Keratinocyte (primary cell): ENCODE measurements around the gene NPAS3.

Experiments
- CTCF ChIP-seq, 3 experiments: IDR thresholded peaks in 1 of 3; conservative IDR thresholded peaks in 1 of 3; optimal IDR thresholded peaks in 1 of 3; 2 replicates in 2 of 3; 3 replicates in 1 of 3; pipeline versions ENCODE3 to v1.5.1; 2011; ENCODE audit warnings: low read length in 3 of 3, mild to moderate bottlenecking in 3 of 3, moderate library complexity in 2 of 3, control low read depth in 1 of 3, inconsistent platforms in 1 of 3; ENCODE audit not compliant: insufficient read depth in 2 of 3; ENCODE audit errors: extremely low read depth in 1 of 3
- EZH2 ChIP-seq: IDR thresholded peaks from one replicate; pipeline ENCODE4 v1.6.1; 2012; ENCODE audit warnings: inconsistent platforms, mild to moderate bottlenecking, low read length, moderate library complexity

GRCh38 chr14:32967421-32967820 is 28.7 kb downstream of the NPAS3 start:
- no peak for TF ChIP-seq CTCF (optimal IDR thresholded peaks at IDR 0.05 in 1 of 3, IDR thresholded peaks at IDR 0.05 in 1 of 3, conservative IDR thresholded peaks at IDR 0.05 in 1 of 3; ENCODE audit: extremely low read depth in 1 of 3, insufficient read depth in 2 of 3, low read length in 3 of 3)
- TF ChIP-seq EZH2: no peak
